GM12878 (cell line): Measurements from ENCODE around the gene MARCHF9. TPM values are rescaled to one million over a fixed set of nuclear protein-coding genes. Genes with fewer than 3 reads are reported as not detected.

Source experiments
- ATAC-seq: fragments of 200-7000 bp; cut with Tn5 transposase; 3 replicates; pipeline ENCODE4 v1.9.1; 2020; ENCODE audit warnings: mild to moderate bottlenecking, moderate library complexity
- BruUV-seq: library from RNA; stranded (reverse); fragments of 400-500 nt; replicated peaks from 2 replicates; lab custom pipeline; 2021; lab: Mats Ljungman, UMichigan
- CTCF ChIA-PET: fragments of 300-600 bp; sonication (Branson Sonifier 250); formaldehyde crosslinking; extraction: SDS; loops from one replicate; lab custom pipeline; 2021; ENCODE audit warnings: inconsistent platforms; lab: Yijun Ruan, JAX
- POLR2A ChIA-PET: fragments of 350-600 bp; formaldehyde crosslinking; extraction: SDS; loops from one replicate; lab custom pipeline; 2021; ENCODE audit warnings: inconsistent platforms; lab: Charles Lee
- RAD21 ChIA-PET: fragments of 300-600 bp; sonication (Branson Sonifier 250); formaldehyde crosslinking; loops from one replicate; lab custom pipeline; 2023; ENCODE audit warnings: antibody characterized with exemption; ENCODE audit not compliant: unreplicated experiment; lab: Charles Lee
- SMC1A ChIA-PET: fragments of 300-600 bp; sonication (Branson Sonifier 250); formaldehyde crosslinking; loops from one replicate; lab custom pipeline; 2023; ENCODE audit not compliant: unreplicated experiment, uncharacterized antibody; lab: Charles Lee
- DNase-seq: peaks from one replicate; pipeline ENCODE4 v3.0.0-alpha.2; 2011; ENCODE audit warnings: low read depth, low spot score
- FAIRE-seq: peaks from 3 replicates; lab custom pipeline; 2011; peaks lifted over from hg19 to GRCh38; lab: Jason Lieb, UNC
- H2AFZ ChIP-seq: 2 replicates; pipeline ENCODE4 v1.6.0; 2011; ENCODE audit warnings: low read depth, low read length, control low read depth; ENCODE audit not compliant: control insufficient read depth
- H3K27ac ChIP-seq: 2 replicates; pipeline ENCODE4 v1.5.1; 2011; ENCODE audit warnings: control low read depth; ENCODE audit not compliant: control insufficient read depth, insufficient read depth
- H3K27me3 ChIP-seq, 2 experiments: replicated peaks in 1 of 2; 2 replicates each; pipeline versions ENCODE4 v1.6.0 to v1.6.1; 2011; ENCODE audit warnings: low read length in 1 of 2; ENCODE audit not compliant: control insufficient read depth in 2 of 2, insufficient read depth in 2 of 2
- H3K36me3 ChIP-seq, 2 experiments: 2 replicates each; pipeline ENCODE4 v1.5.1; 2011; ENCODE audit warnings: low read length in 1 of 2; ENCODE audit not compliant: control insufficient read depth in 2 of 2, insufficient read depth in 2 of 2
- H3K4me1 ChIP-seq: 2 replicates; pipeline ENCODE4 v1.6.1; 2011; ENCODE audit warnings: mild to moderate bottlenecking, low read length, moderate library complexity, mixed read lengths; ENCODE audit not compliant: control insufficient read depth, insufficient read depth
- H3K4me2 ChIP-seq: 2 replicates; pipeline ENCODE4 v1.6.0; 2011; ENCODE audit warnings: control low read depth; ENCODE audit not compliant: control insufficient read depth, insufficient read depth
- H3K4me3 ChIP-seq: fragments of 200-600 bp; sonication (generic); 2 replicates; pipeline ENCODE4 v1.5.1; 2016
- H3K79me2 ChIP-seq: 2 replicates; pipeline ENCODE4 v1.6.0; 2011; ENCODE audit warnings: low read length; ENCODE audit not compliant: control insufficient read depth, insufficient read depth
- H3K9ac ChIP-seq: 2 replicates; pipeline ENCODE4 v1.8.0; 2011; ENCODE audit warnings: low read length, control low read depth, mixed read lengths; ENCODE audit not compliant: control insufficient read depth, insufficient read depth
- H3K9me3 ChIP-seq: replicated peaks from 3 replicates; pipeline ENCODE4 v1.5.1; 2011; ENCODE audit warnings: mild to moderate bottlenecking, low read length; ENCODE audit not compliant: control insufficient read depth, insufficient read depth
- H4K20me1 ChIP-seq: 2 replicates; pipeline ENCODE4 v1.6.0; 2011; ENCODE audit not compliant: control insufficient read depth, insufficient read depth
- CEBPB ChIP-seq, 2 experiments: fragments of 150-350 bp in 1 of 2; IDR thresholded peaks; 2 replicates each; pipeline ENCODE4 v1.6.1; 2012 to 2014; ENCODE audit warnings: low read depth in 2 of 2, low read length in 2 of 2, borderline replicate concordance in 1 of 2, inconsistent platforms in 1 of 2
- HDGF ChIP-seq: fragments of 450-650 bp; IDR thresholded peaks from 2 replicates; pipeline ENCODE4 v1.6.1; 2016; ENCODE audit warnings: antibody characterized with exemption
- MEF2B ChIP-seq: fragments of 450-650 bp; IDR thresholded peaks from 2 replicates; pipeline ENCODE4 v1.6.1; 2018; ENCODE audit warnings: mild to moderate bottlenecking, moderate library complexity; ENCODE audit not compliant: partially characterized antibody, poor library complexity, severe bottlenecking
- MTA3 ChIP-seq: IDR thresholded peaks from 2 replicates; pipeline ENCODE4 v1.6.1; 2012; ENCODE audit warnings: low read length, inconsistent platforms, borderline replicate concordance
- PAX8 ChIP-seq: fragments of 450-650 bp; IDR thresholded peaks from 2 replicates; pipeline ENCODE4 v1.6.1; 2017; ENCODE audit warnings: mild to moderate bottlenecking, moderate library complexity
- POLR2AphosphoS2 ChIP-seq: IDR thresholded peaks from 2 replicates; pipeline ENCODE4 v1.6.1; 2011; ENCODE audit warnings: low read depth, mild to moderate bottlenecking, low read length, improper control_type of control experiment, moderate library complexity
- RAD21 ChIP-seq: IDR thresholded peaks from 2 replicates; pipeline ENCODE4 v1.6.1; 2011; ENCODE audit warnings: mild to moderate bottlenecking, low read depth, low read length, moderate library complexity; ENCODE audit not compliant: insufficient read depth
- ZBED1 ChIP-seq: IDR thresholded peaks from 2 replicates; pipeline ENCODE4 v1.6.1; 2016; ENCODE audit warnings: borderline replicate concordance
- ZNF207 ChIP-seq: fragments of 450-650 bp; IDR thresholded peaks from 2 replicates; pipeline ENCODE4 v1.6.1; 2014; ENCODE audit warnings: antibody characterized with exemption, mild to moderate bottlenecking, borderline replicate concordance
- ZNF274 ChIP-seq: IDR thresholded peaks from one replicate; pipeline ENCODE4 v1.8.0; 2011; ENCODE audit not compliant: insufficient read length, insufficient read depth
- WGBS: methylation state at CpG from one replicate; pipeline ENCODE4 v1.1.6; 2016; ENCODE audit warnings: low lambda C conversion rate; ENCODE audit not compliant: insufficient replicate concordance, insufficient coverage; ENCODE audit errors: missing lambda C conversion rate; 5-methylcytosine and 5-hydroxymethylcytosine counted together
- in situ Hi-C: fragments of 300-500 bp; cut with MboI; formaldehyde crosslinking; loops from 9 replicates; pipeline ENCODE4 v1.14.3; 2018; ENCODE audit warnings: mixed read lengths
- intact Hi-C: fragments of 100-400 bp; cut with micrococcal nuclease; formaldehyde crosslinking; loops from one replicate; pipeline ENCODE4 v1.14.2; 2022; ENCODE audit not compliant: unreplicated experiment
- polyA plus RNA-seq, 11 experiments: library from polyadenylated mRNA; depleted of rRNA in 4 of 11; unstranded in 6 of 11; stranded (reverse) in 5 of 11; fragments of >200 nt; fragmentation: Nextera tagmentation in 4 of 11; fragmentation: Illumina TruSeq in 1 of 11; extraction: Ambion mirVana in 4 of 11; extraction: Trizol in 1 of 11; gene quantifications; 1 replicate in 1 of 11; 2 replicates in 10 of 11; pipeline versions ENCODE4 v1.2.1 to v1.2.3, GENCODE V29; 2011 to 2016; ENCODE audit warnings: inconsistent platforms in 2 of 11, missing spikeins in 2 of 11, low read depth in 1 of 11
- total RNA-seq, 4 experiments: library from RNA; depleted of rRNA in 3 of 4; stranded (reverse); fragments of >200 nt in 3 of 4; fragmentation: Illumina TruSeq in 1 of 4; extraction: Trizol in 1 of 4; gene quantifications; 2 replicates each; pipeline versions ENCODE4 v1.2.1 to v1.2.3, GENCODE V29; 2013 to 2021

Gene MARCHF9
- total and polyA plus RNA-seq, 10 of the 15 experiments (the other 5 are each of a cell fraction or from before 2014, with no cell fraction given), result 2.4 to 29.3 (median 13.0) TPM

DNA sequence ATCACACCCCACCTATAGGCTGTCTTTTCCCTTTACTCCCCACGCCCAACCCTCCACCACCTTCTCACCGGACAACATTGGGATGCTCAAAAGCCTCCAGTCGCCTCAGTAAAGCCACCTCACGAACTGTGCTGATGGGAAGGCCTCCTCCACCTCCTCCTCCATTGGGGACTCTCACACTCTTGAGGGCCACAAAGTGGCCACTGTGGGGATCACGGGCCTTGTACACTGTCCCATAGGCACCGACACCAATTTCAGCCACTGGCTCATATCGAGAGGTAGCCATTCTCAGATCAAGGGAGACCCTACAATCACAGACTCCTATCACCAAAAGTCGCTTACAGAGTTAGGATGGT is 3.5 kb upstream of the MARCHF9 start:
- no peaks in the 10 kb centered on the region for H3K27me3 ChIP-seq
- BruUV-seq, result no TSS peak
- DNase-seq, result no peak
- ChIA-PET RAD21 (interaction anchor here (0.6 to 1.1 kb wide), 4 partner anchors 10 to 190 kb away, joined by 3 to 5 read pairs (median 4); no protein-coding TSS in a partner anchor), POLR2A (interaction anchor here (0.8 to 1.2 kb wide), 2 partner anchors 10 to 12 kb away, joined by 4 to 18 read pairs; no protein-coding TSS in a partner anchor), CTCF (interaction anchor here (1.2 to 1.9 kb wide), 2 partner anchors 10 to 144 kb away, joined by 3 to 9 read pairs; no protein-coding TSS in a partner anchor), SMC1A (no interaction called here)
- no peak for FAIRE-seq
- H4K20me1 ChIP-seq, result no peaks in the 10 kb centered on the region
- H2AFZ ChIP-seq, result peak overlapping the region; percentile 83
- H3K4me3 ChIP-seq, result peak overlapping the region; percentile 79
- in situ Hi-C loops, result no loop called here
- TF ChIP-seq CEBPB (IDR thresholded peaks at IDR 0.05; ENCODE audit: borderline replicate concordance in 1 of 2, low read depth in 2 of 2, low read length in 2 of 2), result no peak
- no peak for TF ChIP-seq HDGF
- 0 out of 2 replicates have a peak, but pooled peaks have one; percentile 22 for TF ChIP-seq POLR2AphosphoS2
- no peak for TF ChIP-seq ZNF207
- no peak for TF ChIP-seq PAX8
- TF ChIP-seq ZNF274, result no peak
- TF ChIP-seq MTA3, result peak; percentile 35; the same call in 1 of the 2 replicates
- no peak for TF ChIP-seq MEF2B
- no peak for TF ChIP-seq ZBED1
- TF ChIP-seq RAD21, result no peak
- peaks cover 30% of the 10 kb centered on the region for H3K79me2 ChIP-seq
- peak overlapping the region; percentile 94 for H3K27ac ChIP-seq
- peak overlapping the region; percentile 78 for H3K4me2 ChIP-seq
- peaks cover 21% of the 10 kb centered on the region for H3K4me1 ChIP-seq
- H3K9me3 ChIP-seq, result no peaks in the 10 kb centered on the region
- peak; percentile 2 for ATAC-seq
- intact Hi-C loops, result loop anchor here (10.0 kb wide), 1 partner anchor 277 kb away; the partner anchor contains the start of gene ARHGAP9
- 5% methylated on average over 8 of the region's 8 CpGs for WGBS
- H3K9ac ChIP-seq, result peak overlapping the region; percentile 99
- peaks cover 6 to 7% of the 10 kb centered on the region in 2 experiments for H3K36me3 ChIP-seq
